K562 (cell line): ENCODE measurements around the gene PHYHIPL. TPM values are rescaled to one million over a fixed set of nuclear protein-coding genes. Genes with fewer than 3 reads are reported as not detected.

Experiments
- ATAC-seq: fragments of 200-7000 bp; cut with Tn5 transposase; 3 replicates; pipeline ENCODE4 v1.9.1; 2020; ENCODE audit warnings: moderate library complexity
- BruUV-seq: library from RNA; stranded (reverse); fragments of 400-500 nt; replicated peaks from 2 replicates; lab custom pipeline; 2021; lab: Mats Ljungman, UMichigan
- CTCF ChIA-PET: fragments of 300-600 bp; formaldehyde crosslinking; extraction: SDS; loops from one replicate; lab custom pipeline; 2021; ENCODE audit warnings: low intra/inter-chr PET ratio; lab: Yijun Ruan, JAX
- POLR2A ChIA-PET: fragments of 300-600, 350-650 bp; sonication (Branson Sonifier 250); formaldehyde crosslinking; extraction: SDS; loops from one replicate; lab custom pipeline; 2021; ENCODE audit warnings: antibody characterized with exemption, inconsistent platforms; lab: Yijun Ruan, JAX
- DNase-seq, 4 experiments: peaks; one replicate each; pipeline versions ENCODE4 v3.0.0 to v3.0.0-alpha.2; 2011 to 2018; ENCODE audit warnings: low spot score in 3 of 4, mixed read lengths in 3 of 4; ENCODE audit errors: extremely low read depth in 1 of 4
- FAIRE-seq: peaks from 2 replicates; lab custom pipeline; 2011; peaks lifted over from hg19 to GRCh38; lab: Jason Lieb, UNC
- H2AFZ ChIP-seq: 2 replicates; pipeline ENCODE4 v1.6.0; 2011; ENCODE audit warnings: low read depth, low read length, control low read depth, inconsistent platforms
- H3K27ac ChIP-seq: fragments of 200-600 bp; 3 replicates; pipeline ENCODE4 v1.8.0; 2011; ENCODE audit warnings: low read depth, mild to moderate bottlenecking, control low read depth, inconsistent platforms, low read length, moderate library complexity, mixed read lengths; ENCODE audit errors: extremely low read depth
- H3K27me3 ChIP-seq, 2 experiments: fragments of 300-600 bp in 1 of 2; 2 replicates in 1 of 2; 3 replicates in 1 of 2; pipeline versions ENCODE4 v1.6.0 to v1.8.0; 2011; ENCODE audit warnings: inconsistent platforms in 2 of 2, low read length in 2 of 2, mild to moderate bottlenecking in 1 of 2, mixed read lengths in 1 of 2, moderate library complexity in 1 of 2; ENCODE audit not compliant: control insufficient read depth in 2 of 2, insufficient read depth in 2 of 2
- H3K36me3 ChIP-seq: fragments of 300-600 bp; 3 replicates; pipeline ENCODE4 v1.8.0; 2011; ENCODE audit warnings: mild to moderate bottlenecking, low read length, inconsistent platforms; ENCODE audit not compliant: control insufficient read depth, insufficient read depth
- H3K4me1 ChIP-seq, 2 experiments: fragments of 200-600 bp in 1 of 2; replicated peaks in 1 of 2; 2 replicates in 1 of 2; 3 replicates in 1 of 2; pipeline versions ENCODE4 v1.5.1 to v1.8.0; 2011; ENCODE audit warnings: inconsistent platforms in 2 of 2, low read length in 2 of 2, mild to moderate bottlenecking in 1 of 2, mixed read lengths in 1 of 2, moderate library complexity in 1 of 2; ENCODE audit not compliant: control insufficient read depth in 2 of 2, insufficient read depth in 2 of 2
- H3K4me2 ChIP-seq: 2 replicates; pipeline ENCODE4 v1.6.1; 2011; ENCODE audit warnings: low read length, control low read depth, inconsistent platforms, mixed read lengths; ENCODE audit not compliant: insufficient read depth
- H3K4me3 ChIP-seq: fragments of 200-600 bp; sonication (generic), shearing (Covaris generic); 2 replicates; pipeline ENCODE4 v1.5.1; 2016; ENCODE audit warnings: control low read depth, inconsistent platforms
- H3K79me2 ChIP-seq: fragments of 200-600 bp; 3 replicates; pipeline ENCODE4 v1.8.0; 2011; ENCODE audit warnings: low read length, inconsistent platforms; ENCODE audit not compliant: control insufficient read depth, insufficient read depth
- H3K9ac ChIP-seq, 2 experiments: 2 replicates each; pipeline versions ENCODE4 v1.6.0 to v1.6.1; 2011; ENCODE audit warnings: low read depth in 2 of 2, low read length in 2 of 2, control low read depth in 1 of 2, inconsistent platforms in 1 of 2, mild to moderate bottlenecking in 1 of 2, mixed read lengths in 1 of 2; ENCODE audit not compliant: insufficient read depth in 1 of 2
- H3K9me1 ChIP-seq: one replicate; pipeline ENCODE4 v1.6.0; 2011; ENCODE audit warnings: inconsistent platforms, mild to moderate bottlenecking, low read length, moderate library complexity; ENCODE audit not compliant: control insufficient read depth, insufficient read depth
- H3K9me3 ChIP-seq: replicated peaks from 2 replicates; pipeline ENCODE4 v1.5.1; 2011; ENCODE audit warnings: low read depth, low read length, inconsistent platforms; ENCODE audit not compliant: control insufficient read depth, insufficient read depth
- H4K20me1 ChIP-seq: replicated peaks from 2 replicates; pipeline ENCODE4 v1.6.1; 2011; ENCODE audit warnings: low read length, inconsistent platforms, mixed read lengths; ENCODE audit not compliant: control insufficient read depth, insufficient read depth
- CBX1 ChIP-seq: sonication (generic); IDR thresholded peaks from 2 replicates; pipeline ENCODE4 v1.6.1; 2016; ENCODE audit warnings: antibody characterized with exemption, low read depth, mild to moderate bottlenecking
- CREB5 ChIP-seq: fragments of 250-450 bp; sonication (Bioruptor Pico); IDR thresholded peaks from 2 replicates; pipeline ENCODE4 v1.5.0; 2020; ENCODE audit warnings: mild to moderate bottlenecking
- CUX1 ChIP-seq: fragments of 200-800 bp; sonication (Bioruptor generic); IDR thresholded peaks from 2 replicates; pipeline ENCODE4 v1.6.1; 2016; ENCODE audit warnings: missing genetic modification characterization, missing compliant biosample characterization
- DACH1 ChIP-seq: fragments of 450-650 bp; IDR thresholded peaks from 2 replicates; pipeline ENCODE4 v1.6.1; 2018; ENCODE audit not compliant: partially characterized antibody
- ELF2 ChIP-seq: fragments of 250-450 bp; sonication (Bioruptor Pico); IDR thresholded peaks from 2 replicates; pipeline ENCODE4 v1.5.0; 2021; ENCODE audit warnings: mild to moderate bottlenecking
- NUFIP1 ChIP-seq: fragments of 450-650 bp; IDR thresholded peaks from 2 replicates; pipeline ENCODE4 v1.6.1; 2018; ENCODE audit not compliant: partially characterized antibody
- PHB2 ChIP-seq: fragments of 450-650 bp; IDR thresholded peaks from 2 replicates; pipeline ENCODE4 v1.6.1; 2017; ENCODE audit warnings: low read depth
- RBM25 ChIP-seq: fragments of 200-400 bp; formaldehyde crosslinking; IDR thresholded peaks from 2 replicates; pipeline ENCODE4 v1.6.1; 2018; ENCODE audit warnings: low read length, low read depth, moderate library complexity; ENCODE audit not compliant: severe bottlenecking
- TAF15 ChIP-seq: fragments of 200-400 bp; formaldehyde crosslinking; IDR thresholded peaks from 2 replicates; pipeline ENCODE4 v1.6.1; 2017; ENCODE audit warnings: mild to moderate bottlenecking, low read depth, low read length, moderate library complexity
- ZKSCAN1 ChIP-seq: fragments of 150-350 bp; IDR thresholded peaks from 2 replicates; pipeline ENCODE4 v1.6.1; 2016; ENCODE audit warnings: low read depth, low read length
- ZNF212 ChIP-seq: fragments of 450-650 bp; formaldehyde crosslinking; IDR thresholded peaks from 2 replicates; pipeline ENCODE4 v1.4.0; 2020; ENCODE audit warnings: mild to moderate bottlenecking
- ZNF347 ChIP-seq: fragments of 450-650 bp; formaldehyde crosslinking; IDR thresholded peaks from 2 replicates; pipeline ENCODE4 v1.4.0; 2020; ENCODE audit warnings: low read depth, mild to moderate bottlenecking, moderate library complexity
- ZNF644 ChIP-seq: fragments of 200-800 bp; sonication (Bioruptor generic); IDR thresholded peaks from 2 replicates; pipeline ENCODE4 v1.6.1; 2016; ENCODE audit warnings: low read depth, missing genetic modification characterization, missing compliant biosample characterization
- WGBS: fragments of 100-300 bp; shearing (Covaris generic); methylation state at CpG from one replicate; pipeline ENCODE4 v1.1.6; 2016; ENCODE audit warnings: low coverage, mixed read lengths; ENCODE audit not compliant: insufficient coverage; ENCODE audit errors: missing lambda C conversion rate; 5-methylcytosine and 5-hydroxymethylcytosine counted together
- in situ Hi-C: fragments of 300-500 bp; cut with MboI; formaldehyde crosslinking; loops from 4 replicates; pipeline ENCODE4 v1.15.0; 2018; ENCODE audit warnings: inconsistent platforms, mixed read lengths
- intact Hi-C: fragments of 100-400 bp; cut with micrococcal nuclease; formaldehyde crosslinking; loops from 2 replicates; pipeline ENCODE4 v1.14.2; 2022
- polyA plus RNA-seq, 8 experiments: library from polyadenylated mRNA; depleted of rRNA in 4 of 8; stranded (reverse) in 5 of 8; unstranded in 3 of 8; fragments of >200 nt; fragmentation: Nextera tagmentation in 2 of 8; fragmentation: Illumina TruSeq in 1 of 8; extraction: Ambion mirVana in 2 of 8; extraction: Trizol in 1 of 8; gene quantifications; 2 replicates each; pipeline versions ENCODE4 v1.2.1 to v1.2.3, GENCODE V29; 2011 to 2014; ENCODE audit warnings: inconsistent platforms in 1 of 8, missing spikeins in 1 of 8
- total RNA-seq, 7 experiments: library from RNA; depleted of rRNA in 6 of 7; stranded (reverse); fragments of >200 nt in 6 of 7; fragmentation: Illumina TruSeq in 2 of 7; extraction: Trizol in 2 of 7; gene quantifications; 2 replicates each; pipeline versions ENCODE4 v1.2.1 to v1.2.3, GENCODE V29; 2011 to 2021; ENCODE audit warnings: low replicate concordance in 1 of 7
- TF ChIP-seq, protein P1 (sequence below), 2 experiments: fragments of 200-800 bp in 1 of 2; sonication (Bioruptor generic) in 1 of 2; sonication (generic) in 1 of 2; formaldehyde crosslinking in 1 of 2; IDR thresholded peaks in 1 of 2; conservative IDR thresholded peaks in 1 of 2; 2 replicates each; pipeline versions ENCODE4 v1.5.0 to v1.6.1; 2016 to 2020; ENCODE audit warnings: missing compliant biosample characterization in 1 of 2, missing genetic modification characterization in 1 of 2, missing genetic modification reagents in 1 of 2

Gene PHYHIPL
- total and polyA plus RNA-seq, 9 of the 15 experiments (the other 6 are each of a cell fraction or from before 2014, with no cell fraction given): not detected

GRCh38 chr10:59227136-59227673, 50.8 kb downstream of the PHYHIPL start (continued):
- TF ChIP-seq TAF15: no peak
- TF ChIP-seq RBM25: no peak

- ATAC-seq (no peak), FAIRE-seq (no peak), DNase-seq (no peak)
- Histone ChIP-seq H3K4me3 (no peak overlapping the region), H3K27ac (no peak overlapping the region), H3K4me1 (no peaks in the 10 kb centered on the region), H3K36me3 (no peaks in the 10 kb centered on the region), H3K4me2 (no peak overlapping the region), H3K79me2 (no peaks in the 10 kb centered on the region), H2AFZ (no peak overlapping the region), H3K9me3 (no peaks in the 10 kb centered on the region), H3K9ac (no peak overlapping the region), H4K20me1 (no peaks in the 10 kb centered on the region), H3K27me3 (no peaks in the 10 kb centered on the region), H3K9me1 (no peaks in the 10 kb centered on the region)
- ChIA-PET CTCF (no interaction called here), POLR2A (no interaction called here)
- 0% methylated on average over 4 of the region's 4 CpGs for WGBS
- intact Hi-C loops: no loop called here
- in situ Hi-C loops: no loop called here
- no TSS peak for BruUV-seq
- TF ChIP-seq NUFIP1: no peak
- TF ChIP-seq ZNF212: no peak
- no peak for TF ChIP-seq ZNF644 (tag)
- TF ChIP-seq, protein P1, sequence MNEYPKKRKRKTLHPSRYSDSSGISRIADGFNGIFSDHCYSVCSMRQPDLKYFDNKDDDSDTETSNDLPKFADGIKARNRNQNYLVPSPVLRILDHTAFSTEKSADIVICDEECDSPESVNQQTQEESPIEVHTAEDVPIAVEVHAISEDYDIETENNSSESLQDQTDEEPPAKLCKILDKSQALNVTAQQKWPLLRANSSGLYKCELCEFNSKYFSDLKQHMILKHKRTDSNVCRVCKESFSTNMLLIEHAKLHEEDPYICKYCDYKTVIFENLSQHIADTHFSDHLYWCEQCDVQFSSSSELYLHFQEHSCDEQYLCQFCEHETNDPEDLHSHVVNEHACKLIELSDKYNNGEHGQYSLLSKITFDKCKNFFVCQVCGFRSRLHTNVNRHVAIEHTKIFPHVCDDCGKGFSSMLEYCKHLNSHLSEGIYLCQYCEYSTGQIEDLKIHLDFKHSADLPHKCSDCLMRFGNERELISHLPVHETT (CRISPR knock-in tag; conservative IDR thresholded peaks at IDR 0.05 in 1 of 2, IDR thresholded peaks at IDR 0.05 in 1 of 2): no peak
- TF ChIP-seq CBX1: no peak
- TF ChIP-seq ZNF347 (CRISPR knock-in tag): no peak
- TF ChIP-seq CUX1: no peak
- no peak for TF ChIP-seq ZKSCAN1
- TF ChIP-seq CREB5 (CRISPR knock-in tag): no peak
- no peak for TF ChIP-seq PHB2
- no peak for TF ChIP-seq ELF2 (CRISPR knock-in tag)
- TF ChIP-seq DACH1: no peak
Measured at GRCh38 chr10:59229441-59229840, 53.0 kb downstream of the PHYHIPL start.
